VCaP (cell line): ENCODE measurements around the gene CIBAR2.

ENCODE experiments used
- H3K27ac ChIP-seq: fragments of 450-650 bp; 2 replicates; pipeline ENCODE4 v1.5.1; 2017
- CTCF ChIP-seq: fragments of 450-650 bp; conservative IDR thresholded peaks from 2 replicates; pipeline ENCODE4 v1.5.1; 2017; ENCODE audit warnings: mild to moderate bottlenecking, moderate library complexity

CIBAR2 gene

GRCh38 chr16:85093705-85094104 lies 18.6 kb downstream of the CIBAR2 start:
- H3K27ac ChIP-seq: no peak overlapping the region
- TF ChIP-seq CTCF: no peak

DNA sequence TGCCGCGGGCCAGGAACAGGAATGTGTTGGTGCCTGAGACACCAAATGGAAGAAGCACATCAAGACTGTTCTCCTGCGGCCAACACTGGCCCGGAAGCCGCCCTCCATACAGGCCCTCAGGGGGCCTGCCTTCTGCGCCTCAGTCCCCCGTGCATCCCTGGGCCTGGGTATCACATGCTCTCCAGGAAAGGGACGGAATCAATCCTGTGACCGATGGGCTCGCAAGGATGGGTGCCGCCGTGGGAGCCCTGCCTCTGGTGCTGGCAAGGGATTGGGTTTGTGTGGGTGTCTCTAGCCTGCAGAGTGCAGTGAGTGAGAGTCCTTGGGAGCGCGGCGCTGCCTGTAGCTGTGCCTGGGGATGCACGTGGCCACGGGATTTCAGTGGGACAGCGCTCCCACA lies 19.4 kb downstream of the CIBAR2 start:
- H3K27ac ChIP-seq: no peak overlapping the region

GRCh38 chr16:85092309-85092708 lies 20.0 kb downstream of the CIBAR2 start:
- no peak for TF ChIP-seq CTCF
- no peak overlapping the region for H3K27ac ChIP-seq

More for the DNA sequence above, 19.4 kb downstream of the CIBAR2 start:
- TF ChIP-seq CTCF: no peak

DNA sequence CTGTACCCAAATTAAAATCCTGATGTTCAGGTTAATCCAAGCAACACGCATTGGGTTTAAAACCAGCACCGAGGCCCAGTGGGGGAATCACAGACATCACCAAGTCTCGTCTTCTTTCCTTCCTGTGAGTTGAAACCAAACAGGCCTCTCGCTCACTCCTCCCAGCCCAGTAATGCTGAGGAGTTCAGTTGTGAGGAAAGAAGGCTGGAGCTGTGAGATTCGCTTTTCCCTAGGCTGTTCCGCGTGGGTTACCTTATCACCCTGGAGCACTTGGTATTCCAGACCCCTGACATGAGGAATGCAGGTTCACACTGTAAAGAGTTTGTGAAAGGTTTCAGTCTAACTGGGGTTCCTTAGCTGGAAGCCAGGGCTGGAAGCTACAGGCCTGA lies 20.8 kb downstream of the CIBAR2 start:
- H3K27ac ChIP-seq: no peak overlapping the region
- no peak for TF ChIP-seq CTCF

DNA sequence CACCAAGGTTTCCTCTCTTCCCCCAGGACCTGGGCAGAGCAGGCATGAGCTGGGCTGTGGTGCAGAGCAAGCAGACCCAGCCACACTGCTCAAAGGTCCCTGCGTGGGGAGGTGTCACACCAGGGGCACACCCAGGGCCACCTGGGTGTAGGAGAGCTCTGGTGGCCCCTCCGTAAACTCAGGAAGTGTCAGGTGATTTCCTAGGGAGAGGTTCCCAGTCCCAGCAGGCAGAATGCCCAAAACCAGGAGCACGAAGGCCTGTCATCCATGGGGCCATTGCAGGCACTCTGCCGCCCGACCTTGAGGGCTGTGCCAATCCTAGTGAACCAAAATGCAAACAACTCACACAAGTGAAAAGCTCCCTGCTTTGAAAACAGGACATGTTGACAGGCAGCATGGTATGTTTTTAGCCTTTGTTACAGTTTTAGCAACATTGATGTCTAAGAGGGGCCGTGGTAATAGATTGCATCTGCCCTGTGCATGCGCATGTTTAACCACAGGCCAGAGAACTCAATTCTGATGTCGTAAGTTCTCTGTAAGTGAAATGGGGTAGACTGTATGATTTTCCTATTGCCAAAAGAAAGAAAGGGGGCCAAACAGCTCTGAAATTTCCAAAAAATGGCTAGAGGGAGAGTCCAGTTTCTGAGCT lies 21.3 kb downstream of the CIBAR2 start:
- no peak overlapping the region for H3K27ac ChIP-seq
- no peak for TF ChIP-seq CTCF

GRCh38 chr16:85090181-85090580 lies 22.1 kb downstream of the CIBAR2 start:
- no peak for TF ChIP-seq CTCF
- no peak overlapping the region for H3K27ac ChIP-seq

DNA sequence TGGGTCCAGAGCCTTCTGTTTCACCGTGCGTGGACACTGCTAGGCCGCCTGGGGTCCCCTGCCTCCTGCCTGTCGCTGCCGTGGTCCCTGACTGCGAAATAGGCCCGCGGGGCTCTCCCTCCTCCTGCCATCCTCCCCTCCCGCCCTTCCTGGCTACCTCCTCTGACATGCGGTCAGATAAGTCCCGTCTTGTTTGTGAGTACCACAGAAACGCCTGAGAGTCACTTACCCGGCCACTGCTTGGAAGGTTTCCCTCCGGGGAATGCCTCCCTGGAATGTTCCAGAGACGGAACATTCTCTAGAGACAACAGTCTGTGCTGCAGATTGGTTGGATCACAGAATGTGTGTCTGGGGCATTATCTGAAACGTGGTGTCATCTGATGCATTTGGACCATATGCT lies 22.7 kb downstream of the CIBAR2 start:
- H3K27ac ChIP-seq: no peak overlapping the region
- TF ChIP-seq CTCF: no peak
